A673 (cell line): ENCODE data around the gene OLFML1. TPM values are rescaled to one million over a fixed set of nuclear protein-coding genes. Genes with fewer than 3 reads are reported as not detected.

Experiments used
- BruUV-seq: library from RNA; stranded (reverse); fragments of 400-500 nt; replicated peaks from 2 replicates; lab custom pipeline; 2021; lab: Mats Ljungman, UMichigan
- CTCF ChIA-PET: fragments of 300-600 bp; sonication (Branson Sonifier 250); formaldehyde crosslinking; loops from one replicate; lab custom pipeline; 2022; ENCODE audit warnings: antibody characterized with exemption; lab: Charles Lee
- POLR2A ChIA-PET: fragments of 300-600 bp; sonication (Branson Sonifier 250); formaldehyde crosslinking; loops from one replicate; lab custom pipeline; 2022; ENCODE audit warnings: antibody characterized with exemption; ENCODE audit not compliant: low non-redundant PET; lab: Charles Lee
- DNase-seq: peaks from one replicate; pipeline ENCODE4 v3.0.0-alpha.2; 2015; ENCODE audit warnings: low spot score
- H3K27ac ChIP-seq: fragments of 200-600 bp; sonication (generic); 2 replicates; pipeline ENCODE4 v1.5.1; 2016; ENCODE audit warnings: mixed run types, low read depth, mild to moderate bottlenecking, mixed read lengths, antibody characterized with exemption, low read length; ENCODE audit not compliant: poor library complexity, severe bottlenecking
- H3K27me3 ChIP-seq: fragments of 200-600 bp; sonication (generic); replicated peaks from 2 replicates; pipeline ENCODE4 v1.6.1; 2017; ENCODE audit warnings: mixed run types, low read depth, mild to moderate bottlenecking, mixed read lengths, antibody characterized with exemption, low read length; ENCODE audit not compliant: insufficient read depth, poor library complexity
- H3K36me3 ChIP-seq: fragments of 200-600 bp; sonication (generic); 2 replicates; pipeline ENCODE4 v1.6.1; 2016; ENCODE audit warnings: mixed run types, mild to moderate bottlenecking, mixed read lengths, antibody characterized with exemption, low read length; ENCODE audit not compliant: insufficient read depth, poor library complexity, severe bottlenecking
- H3K4me1 ChIP-seq: fragments of 200-600 bp; sonication (generic); 2 replicates; pipeline ENCODE4 v1.6.1; 2017; ENCODE audit warnings: mixed run types, mild to moderate bottlenecking, mixed read lengths, antibody characterized with exemption, low read length; ENCODE audit not compliant: insufficient read depth, poor library complexity, severe bottlenecking
- H3K4me3 ChIP-seq: fragments of 200-600 bp; sonication (generic); 2 replicates; pipeline ENCODE4 v1.5.1; 2016; ENCODE audit warnings: low read depth, mixed run types, mild to moderate bottlenecking, mixed read lengths, low read length; ENCODE audit not compliant: poor library complexity, severe bottlenecking
- H3K9me3 ChIP-seq: fragments of 200-600 bp; sonication (generic); 2 replicates; pipeline ENCODE4 v1.6.1; 2016; ENCODE audit warnings: mixed run types, low read depth, mild to moderate bottlenecking, mixed read lengths, antibody characterized with exemption, low read length; ENCODE audit not compliant: poor library complexity, severe bottlenecking
- EZH2 ChIP-seq: fragments of 200-600 bp; sonication (generic); IDR thresholded peaks from 2 replicates; pipeline ENCODE4 v1.6.1; 2017; ENCODE audit warnings: borderline replicate concordance, low read depth, mild to moderate bottlenecking, mixed read lengths, antibody characterized with exemption, low read length; ENCODE audit not compliant: poor library complexity, severe bottlenecking
- intact Hi-C: fragments of 100-400 bp; cut with micrococcal nuclease; formaldehyde crosslinking; loops from one replicate; pipeline ENCODE4 v1.10.0; 2022; ENCODE audit not compliant: unreplicated experiment
- total RNA-seq: library from RNA; stranded (reverse); gene quantifications from 2 replicates; pipeline ENCODE4 v1.2.3, GENCODE V29; 2021
- TF ChIP-seq, protein P1 (sequence below): fragments of 300-800, 200-600 bp; sonication (generic); conservative IDR thresholded peaks from 2 replicates; pipeline ENCODE4 v1.5.1; 2017; ENCODE audit warnings: low read depth, mild to moderate bottlenecking, antibody characterized with exemption, low read length, moderate library complexity, mixed read lengths

OLFML1 gene
- total RNA-seq, 1 experiment from 2014 or later, result not detected

DNA sequence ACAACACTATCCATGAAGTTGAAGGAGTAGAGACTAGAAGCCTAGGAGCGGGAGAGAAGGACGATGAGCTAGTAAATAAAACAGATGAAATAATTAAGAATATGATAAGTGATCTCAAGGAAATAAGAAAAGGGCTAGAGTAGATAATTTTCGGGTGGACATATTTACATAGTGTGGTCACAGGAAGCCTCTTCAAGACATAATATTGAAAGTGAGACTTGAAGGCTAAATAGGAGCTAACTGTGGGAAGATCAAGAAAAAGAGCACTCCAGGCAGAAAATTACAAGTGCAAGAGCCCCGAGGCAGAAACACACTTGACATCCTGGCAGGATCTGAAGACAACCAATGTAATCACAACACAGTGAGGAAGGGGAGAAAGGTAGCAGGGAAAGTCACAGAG is 16.6 kb downstream of the OLFML1 start:
- BruUV-seq, result no TSS peak
- no peaks in the 10 kb centered on the region for H3K36me3 ChIP-seq
- H3K9me3 ChIP-seq, result no peaks in the 10 kb centered on the region
- no peak overlapping the region for H3K4me3 ChIP-seq
- no peaks in the 10 kb centered on the region for H3K27me3 ChIP-seq
- DNase-seq, result no peak
- intact Hi-C loops, result no loop called here
- H3K27ac ChIP-seq, result no peak overlapping the region
- CTCF ChIA-PET, result interaction anchor here (0.7 kb wide), 1 partner anchor 20 kb away, joined by 4 read pairs; no protein-coding TSS in a partner anchor
- TF ChIP-seq, protein P1, sequence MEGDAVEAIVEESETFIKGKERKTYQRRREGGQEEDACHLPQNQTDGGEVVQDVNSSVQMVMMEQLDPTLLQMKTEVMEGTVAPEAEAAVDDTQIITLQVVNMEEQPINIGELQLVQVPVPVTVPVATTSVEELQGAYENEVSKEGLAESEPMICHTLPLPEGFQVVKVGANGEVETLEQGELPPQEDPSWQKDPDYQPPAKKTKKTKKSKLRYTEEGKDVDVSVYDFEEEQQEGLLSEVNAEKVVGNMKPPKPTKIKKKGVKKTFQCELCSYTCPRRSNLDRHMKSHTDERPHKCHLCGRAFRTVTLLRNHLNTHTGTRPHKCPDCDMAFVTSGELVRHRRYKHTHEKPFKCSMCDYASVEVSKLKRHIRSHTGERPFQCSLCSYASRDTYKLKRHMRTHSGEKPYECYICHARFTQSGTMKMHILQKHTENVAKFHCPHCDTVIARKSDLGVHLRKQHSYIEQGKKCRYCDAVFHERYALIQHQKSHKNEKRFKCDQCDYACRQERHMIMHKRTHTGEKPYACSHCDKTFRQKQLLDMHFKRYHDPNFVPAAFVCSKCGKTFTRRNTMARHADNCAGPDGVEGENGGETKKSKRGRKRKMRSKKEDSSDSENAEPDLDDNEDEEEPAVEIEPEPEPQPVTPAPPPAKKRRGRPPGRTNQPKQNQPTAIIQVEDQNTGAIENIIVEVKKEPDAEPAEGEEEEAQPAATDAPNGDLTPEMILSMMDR, result no peak
- no peak for TF ChIP-seq EZH2
- no peaks in the 10 kb centered on the region for H3K4me1 ChIP-seq
- POLR2A ChIA-PET, result no interaction called here

DNA sequence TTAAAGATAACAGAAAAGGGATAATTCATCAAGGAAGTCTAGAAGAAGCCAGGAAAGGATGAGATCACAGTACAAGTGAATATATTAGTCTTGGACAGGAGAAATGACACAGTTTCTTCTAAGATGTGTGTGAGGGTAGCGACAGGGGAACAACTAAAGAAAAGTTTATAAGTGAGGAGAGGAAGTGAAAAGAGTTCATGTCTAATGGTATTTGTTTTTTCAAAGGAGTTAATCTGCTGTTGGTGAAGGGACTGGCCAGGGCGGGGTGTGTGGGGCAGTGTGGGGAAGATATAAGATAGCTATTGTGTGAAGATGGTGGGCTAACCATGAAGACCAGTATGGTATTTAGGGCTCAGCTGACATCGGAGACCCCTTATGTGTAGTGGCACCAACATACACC is 20.9 kb downstream of the OLFML1 start:
- no peaks in the 10 kb centered on the region for H3K4me1 ChIP-seq
- intact Hi-C loops, result no loop called here
- no peak for TF ChIP-seq EZH2
- TF ChIP-seq, protein P1, result no peak
- H3K36me3 ChIP-seq, result no peaks in the 10 kb centered on the region
- DNase-seq, result no peak
- no TSS peak for BruUV-seq
- ChIA-PET POLR2A (no interaction called here), CTCF (no interaction called here)
- no peaks in the 10 kb centered on the region for H3K9me3 ChIP-seq
- H3K27me3 ChIP-seq, result no peaks in the 10 kb centered on the region
- H3K4me3 ChIP-seq, result no peak overlapping the region
- no peak overlapping the region for H3K27ac ChIP-seq

GRCh38 chr11:7508087-7508486 is 22.8 kb downstream of the OLFML1 start:
- ChIA-PET POLR2A (no interaction called here), CTCF (interaction anchor here (0.7 kb wide), 1 partner anchor 402 kb away, joined by 4 read pairs; no protein-coding TSS in a partner anchor)
- Histone ChIP-seq H3K4me3 (no peak overlapping the region), H3K4me1 (no peaks in the 10 kb centered on the region), H3K27ac (no peak overlapping the region), H3K9me3 (no peaks in the 10 kb centered on the region), H3K36me3 (no peaks in the 10 kb centered on the region), H3K27me3 (no peaks in the 10 kb centered on the region)
- TF ChIP-seq, protein P1, result no peak
- TF ChIP-seq EZH2, result no peak
- DNase-seq, result no peak
- no TSS peak for BruUV-seq
- intact Hi-C loops, result no loop called here
